DOHH2 (cell line): Measurements from ENCODE around the gene CCK.

Source experiments
- H3F3A ChIP-seq: fragments of 200-600 bp; sonication (generic), shearing (Covaris generic); 2 replicates; pipeline ENCODE4 v1.6.0; 2016; ENCODE audit warnings: antibody characterized with exemption, mild to moderate bottlenecking; ENCODE audit not compliant: control insufficient read depth, insufficient read depth
- H3K27ac ChIP-seq: fragments of 200-600 bp; sonication (generic); 2 replicates; pipeline ENCODE4 v1.5.1; 2014; ENCODE audit warnings: low read depth, mild to moderate bottlenecking, low read length, moderate library complexity
- H3K27me3 ChIP-seq: fragments of 200-600 bp; sonication (generic); 2 replicates; pipeline ENCODE4 v1.6.1; 2014; ENCODE audit warnings: mild to moderate bottlenecking, low read length, mixed read lengths; ENCODE audit not compliant: control insufficient read depth
- H3K36me3 ChIP-seq: fragments of 200-600 bp; sonication (generic); 2 replicates; pipeline ENCODE4 v1.6.1; 2014; ENCODE audit warnings: mild to moderate bottlenecking, low read length, moderate library complexity, mixed read lengths; ENCODE audit not compliant: control insufficient read depth
- H3K4me1 ChIP-seq: fragments of 200-600 bp; sonication (generic); 2 replicates; pipeline ENCODE4 v1.6.1; 2014; ENCODE audit warnings: mild to moderate bottlenecking, low read length, mixed read lengths; ENCODE audit not compliant: control insufficient read depth
- H3K4me2 ChIP-seq: fragments of 200-600 bp; sonication (generic); 2 replicates; pipeline ENCODE4 v1.6.0; 2014; ENCODE audit warnings: mild to moderate bottlenecking, low read length, moderate library complexity
- H3K4me3 ChIP-seq: fragments of 200-600 bp; sonication (generic); 2 replicates; pipeline ENCODE4 v1.5.1; 2014; ENCODE audit warnings: mild to moderate bottlenecking, low read length, mixed read lengths
- H3K79me2 ChIP-seq: fragments of 200-600 bp; sonication (generic); 2 replicates; pipeline ENCODE4 v1.6.1; 2014; ENCODE audit warnings: mild to moderate bottlenecking, low read length, mixed read lengths; ENCODE audit not compliant: control insufficient read depth
- H3K9me2 ChIP-seq: fragments of 200-600 bp; sonication (generic); replicated peaks from 2 replicates; pipeline ENCODE4 v1.6.1; 2014; ENCODE audit warnings: mild to moderate bottlenecking, low read length, mixed read lengths; ENCODE audit not compliant: control insufficient read depth
- H3K9me3 ChIP-seq: fragments of 200-600 bp; sonication (generic); 2 replicates; pipeline ENCODE4 v1.6.1; 2014; ENCODE audit warnings: antibody characterized with exemption, low read length, mixed read lengths; ENCODE audit not compliant: control insufficient read depth, insufficient read depth
- H4K20me1 ChIP-seq: fragments of 200-600 bp; sonication (generic); 2 replicates; pipeline ENCODE4 v1.6.0; 2014; ENCODE audit warnings: low read depth, mild to moderate bottlenecking, antibody characterized with exemption, low read length, moderate library complexity; ENCODE audit not compliant: control insufficient read depth, insufficient read depth
- EZH2phosphoT487 ChIP-seq: fragments of 200-600 bp; sonication (generic); IDR thresholded peaks from 2 replicates; pipeline ENCODE4 v1.6.1; 2017; ENCODE audit warnings: borderline replicate concordance, mild to moderate bottlenecking, antibody characterized with exemption, low read length, moderate library complexity, mixed read lengths
- TF ChIP-seq, protein P1 (sequence below): fragments of 200-600 bp; sonication (generic); IDR thresholded peaks from one replicate; pipeline ENCODE4 v1.5.1; 2014; ENCODE audit warnings: antibody characterized with exemption, mild to moderate bottlenecking, low read depth, low read length; ENCODE audit not compliant: poor library complexity, severe bottlenecking

CCK gene, protein sequence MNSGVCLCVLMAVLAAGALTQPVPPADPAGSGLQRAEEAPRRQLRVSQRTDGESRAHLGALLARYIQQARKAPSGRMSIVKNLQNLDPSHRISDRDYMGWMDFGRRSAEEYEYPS

DNA sequence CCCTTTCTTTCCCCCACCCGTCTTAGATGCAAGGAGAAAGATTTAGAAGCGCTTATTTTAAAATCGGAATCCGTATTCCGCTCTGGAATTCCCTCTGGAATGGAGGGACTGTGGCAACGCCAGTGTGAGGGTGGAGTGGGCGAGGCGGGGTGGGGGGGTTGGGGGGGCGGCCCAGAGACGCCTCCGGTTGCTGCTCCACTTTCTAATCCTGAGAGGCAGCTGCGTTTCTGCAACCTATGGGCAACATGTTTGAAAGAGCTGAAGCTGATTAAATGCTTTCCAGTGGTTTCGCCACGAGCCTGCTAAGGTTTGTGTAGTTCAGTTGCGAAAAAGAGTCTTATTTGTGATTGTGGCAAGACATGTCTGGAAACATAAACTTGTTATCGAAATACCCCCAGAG, at the start of gene CCK:
Gene CCK, minus strand, starts transcription at position 101 of the 400 bp plus-strand sequence. CDS start 2,555 bp downstream, outside the sequence.
- Histone ChIP-seq H4K20me1 (no peaks in the 10 kb centered on the region), H3K4me2 (no peak within 1 kb of the TSS), H3K27ac (no peak within 1 kb of the TSS), H3K36me3 (no peaks in the 10 kb centered on the region), H3K4me1 (no peaks in the 10 kb centered on the region), H3K4me3 (no peak within 1 kb of the TSS), H3K27me3 (peaks cover under 1% of the 10 kb centered on the region; the same call in 1 of the 2 replicates), H3K9me3 (no peaks in the 10 kb centered on the region), H3K79me2 (no peaks in the 10 kb centered on the region), H3K9me2 (no peaks in the 10 kb centered on the region), H3F3A (no peaks in the 10 kb centered on the region)
- TF ChIP-seq, protein P1, sequence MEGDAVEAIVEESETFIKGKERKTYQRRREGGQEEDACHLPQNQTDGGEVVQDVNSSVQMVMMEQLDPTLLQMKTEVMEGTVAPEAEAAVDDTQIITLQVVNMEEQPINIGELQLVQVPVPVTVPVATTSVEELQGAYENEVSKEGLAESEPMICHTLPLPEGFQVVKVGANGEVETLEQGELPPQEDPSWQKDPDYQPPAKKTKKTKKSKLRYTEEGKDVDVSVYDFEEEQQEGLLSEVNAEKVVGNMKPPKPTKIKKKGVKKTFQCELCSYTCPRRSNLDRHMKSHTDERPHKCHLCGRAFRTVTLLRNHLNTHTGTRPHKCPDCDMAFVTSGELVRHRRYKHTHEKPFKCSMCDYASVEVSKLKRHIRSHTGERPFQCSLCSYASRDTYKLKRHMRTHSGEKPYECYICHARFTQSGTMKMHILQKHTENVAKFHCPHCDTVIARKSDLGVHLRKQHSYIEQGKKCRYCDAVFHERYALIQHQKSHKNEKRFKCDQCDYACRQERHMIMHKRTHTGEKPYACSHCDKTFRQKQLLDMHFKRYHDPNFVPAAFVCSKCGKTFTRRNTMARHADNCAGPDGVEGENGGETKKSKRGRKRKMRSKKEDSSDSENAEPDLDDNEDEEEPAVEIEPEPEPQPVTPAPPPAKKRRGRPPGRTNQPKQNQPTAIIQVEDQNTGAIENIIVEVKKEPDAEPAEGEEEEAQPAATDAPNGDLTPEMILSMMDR: no peak
- TF ChIP-seq EZH2phosphoT487: no peak

DNA sequence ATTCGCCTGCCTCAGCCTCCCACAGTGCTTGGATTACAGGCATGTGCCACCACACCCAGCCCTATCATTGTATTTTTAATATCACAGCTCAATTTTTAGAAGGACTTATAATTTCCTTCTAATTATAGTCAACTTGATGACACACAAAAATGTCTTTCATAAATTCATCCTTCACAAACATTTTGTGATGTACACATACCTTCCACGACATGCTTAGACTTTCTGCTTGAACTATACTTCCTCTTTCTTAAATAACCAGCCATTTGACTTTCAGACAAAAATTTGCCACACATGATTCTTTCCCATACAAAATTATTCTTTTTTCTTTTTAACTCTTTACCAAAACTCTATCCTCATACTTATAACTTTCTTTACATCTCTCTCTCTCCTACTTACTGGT, 48.4 kb upstream of the CCK start:
- Histone ChIP-seq H3K79me2 (no peaks in the 10 kb centered on the region), H3K9me3 (peaks cover 27% of the 10 kb centered on the region), H3K36me3 (no peaks in the 10 kb centered on the region), H3K4me1 (no peaks in the 10 kb centered on the region), H3K27ac (no peak overlapping the region), H4K20me1 (no peaks in the 10 kb centered on the region), H3K4me3 (no peak overlapping the region), H3F3A (no peaks in the 10 kb centered on the region), H3K27me3 (no peaks in the 10 kb centered on the region), H3K9me2 (no peaks in the 10 kb centered on the region), H3K4me2 (no peak overlapping the region)
- no peak for TF ChIP-seq EZH2phosphoT487
- TF ChIP-seq, protein P1: no peak

DNA sequence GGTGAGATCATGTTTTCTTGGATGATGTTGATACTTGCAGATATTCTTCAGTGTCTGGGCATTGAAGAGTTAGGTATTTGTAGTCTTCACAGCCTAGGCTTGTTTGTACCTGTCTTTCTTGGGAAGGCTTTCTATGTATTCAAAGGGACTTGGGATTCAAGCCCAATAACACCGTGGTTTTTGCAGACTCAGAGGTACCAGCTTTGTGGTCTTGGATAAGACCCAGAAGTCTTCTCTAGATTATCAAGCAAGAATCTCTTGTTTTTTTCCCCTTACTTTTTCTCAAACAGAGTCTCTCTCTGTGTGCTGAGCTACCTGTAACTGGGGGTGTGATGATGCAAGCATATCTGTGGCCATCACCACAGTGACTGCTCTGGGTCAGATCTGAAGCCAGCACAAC, 42.7 kb upstream of the CCK start:
- Histone ChIP-seq H3K9me3 (peaks cover 10% of the 10 kb centered on the region; the same call in 1 of the 2 replicates), H4K20me1 (no peaks in the 10 kb centered on the region), H3K27me3 (no peaks in the 10 kb centered on the region), H3F3A (no peaks in the 10 kb centered on the region), H3K79me2 (no peaks in the 10 kb centered on the region), H3K4me2 (no peak overlapping the region), H3K27ac (no peak overlapping the region), H3K4me3 (no peak overlapping the region), H3K4me1 (peaks cover 1% of the 10 kb centered on the region), H3K36me3 (no peaks in the 10 kb centered on the region), H3K9me2 (no peaks in the 10 kb centered on the region)
- TF ChIP-seq EZH2phosphoT487: no peak
- TF ChIP-seq, protein P1: no peak
